ENCODE data around the gene PARVG.

- TF ChIP-seq BHLHE40 (IDR thresholded peaks at IDR 0.05; ENCODE audit: borderline replicate concordance) (no peak), ZNF384 (IDR thresholded peaks at IDR 0.05) (no peak), FOXM1 (IDR thresholded peaks at IDR 0.05; ENCODE audit: borderline replicate concordance) (no peak), FOXK2 (IDR thresholded peaks at IDR 0.05) (no peak), TARDBP (IDR thresholded peaks at IDR 0.05) (no peak), NFRKB (IDR thresholded peaks at IDR 0.05) (no peak), SUZ12 (IDR thresholded peaks at IDR 0.05) (no peak), ELF4 (IDR thresholded peaks at IDR 0.05) (no peak), SP1 (IDR thresholded peaks at IDR 0.05) (no peak)
Measured at GRCh38 chr22:44194569-44194968, 13.8 kb downstream of the PARVG start.

Data from HEK293T (cell line).